ENCODE measurements around the gene CAPN7.

- TF ChIP-seq EZH2phosphoT487 (conservative IDR thresholded peaks at IDR 0.05; ENCODE audit: low read length), result no peak
- no peak for TF ChIP-seq CTCF (IDR thresholded peaks at IDR 0.05; ENCODE audit: insufficient read depth, low read length, poor library complexity, severe bottlenecking)
These were observed 37.9 kb downstream of the CAPN7 start for GRCh38 chr3:15243822-15244482.
